A204.1 (cell line): Measurements from ENCODE around the gene MYLK3.

Experiments used
- FAIRE-seq: peaks from 2 replicates; lab custom pipeline; 2012; peaks lifted over from hg19 to GRCh38; lab: Jason Lieb, UNC

Gene MYLK3

DNA sequence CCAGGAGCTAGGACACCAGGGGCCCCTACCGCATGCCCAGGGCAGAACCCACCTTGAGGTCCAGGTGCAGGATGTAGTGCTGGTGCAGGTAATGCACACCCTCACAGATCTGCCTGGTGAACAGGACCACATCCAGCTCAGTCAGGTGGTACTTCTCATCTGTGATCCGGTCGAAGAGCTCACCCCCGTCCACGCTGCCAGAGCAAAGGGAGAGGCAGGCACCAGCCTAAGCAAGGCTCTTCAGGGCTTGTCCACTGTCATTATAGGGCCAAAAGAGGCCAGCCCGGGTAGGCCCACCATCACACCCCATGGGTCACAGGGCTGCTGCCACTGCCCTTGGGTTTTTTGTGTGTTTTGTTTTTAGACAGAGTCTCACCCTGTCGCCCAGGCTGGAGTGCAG lies 21.0 kb downstream of the MYLK3 start:
- FAIRE-seq: no peak

- FAIRE-seq: no peak
Measured at GRCh38 chr16:46721885-46722284, 26.3 kb downstream of the MYLK3 start.

GRCh38 chr16:46720619-46721018 lies 27.5 kb downstream of the MYLK3 start:
- FAIRE-seq: no peak

DNA sequence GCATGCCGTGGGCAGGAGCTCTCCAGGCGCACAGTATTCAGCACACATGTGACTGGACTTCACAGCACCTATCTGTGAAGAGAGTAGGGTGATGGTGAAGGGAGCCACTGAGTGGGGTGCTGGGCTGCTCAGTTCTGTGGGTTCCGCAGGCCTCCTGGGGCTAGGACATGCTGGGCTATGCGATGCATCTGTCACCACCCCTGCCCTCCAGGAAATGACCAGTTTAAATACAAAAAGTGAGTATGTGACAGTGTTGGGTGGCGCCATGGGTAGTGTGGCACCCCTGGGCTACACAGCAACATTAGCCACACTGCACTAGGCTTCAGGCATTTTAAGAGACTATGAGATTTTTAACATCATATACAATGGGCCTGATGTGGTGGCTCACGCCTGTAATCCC lies 28.6 kb downstream of the MYLK3 start:
- FAIRE-seq: no peak

DNA sequence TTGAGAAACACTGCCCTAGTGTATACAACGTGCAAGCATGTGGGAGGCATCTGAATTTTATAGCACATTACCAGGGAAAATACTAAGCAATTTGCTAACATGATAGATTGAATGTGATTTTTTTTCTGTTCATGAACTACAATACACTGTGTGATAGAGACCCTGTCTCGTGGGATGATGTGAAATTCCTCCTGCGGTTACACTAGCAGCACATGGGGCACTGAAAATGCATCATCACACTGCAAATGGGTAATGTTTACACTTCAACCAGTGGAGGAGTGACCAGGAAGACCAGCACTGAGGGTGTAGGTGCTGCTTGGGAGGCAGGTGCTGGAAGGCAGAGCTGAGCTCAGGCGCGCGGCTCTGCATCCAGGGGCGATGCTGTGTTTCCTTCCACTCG lies 29.9 kb downstream of the MYLK3 start:
- no peak for FAIRE-seq

DNA sequence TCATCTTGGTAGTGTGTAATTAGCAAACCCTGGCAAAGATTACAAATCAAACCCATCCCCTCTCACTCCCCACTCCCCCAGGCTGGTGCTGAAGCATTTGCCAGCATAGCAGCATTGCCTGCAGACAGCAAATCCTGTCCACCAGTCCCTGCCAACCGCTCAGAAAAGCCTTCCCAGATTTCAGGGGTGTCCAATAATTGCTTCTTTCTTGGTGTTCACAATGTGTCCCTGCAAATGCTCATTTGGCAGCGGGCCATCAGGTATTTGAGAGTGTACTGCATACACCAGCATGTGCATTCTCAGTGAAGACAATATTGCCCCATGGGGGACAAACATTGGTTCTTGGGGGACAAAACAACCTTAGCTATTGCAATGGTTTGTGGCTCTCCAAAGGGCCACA lies 30.5 kb downstream of the MYLK3 start:
- no peak for FAIRE-seq

GRCh38 chr16:46715769-46716305 lies 32.3 kb downstream of the MYLK3 start:
- FAIRE-seq: no peak

DNA sequence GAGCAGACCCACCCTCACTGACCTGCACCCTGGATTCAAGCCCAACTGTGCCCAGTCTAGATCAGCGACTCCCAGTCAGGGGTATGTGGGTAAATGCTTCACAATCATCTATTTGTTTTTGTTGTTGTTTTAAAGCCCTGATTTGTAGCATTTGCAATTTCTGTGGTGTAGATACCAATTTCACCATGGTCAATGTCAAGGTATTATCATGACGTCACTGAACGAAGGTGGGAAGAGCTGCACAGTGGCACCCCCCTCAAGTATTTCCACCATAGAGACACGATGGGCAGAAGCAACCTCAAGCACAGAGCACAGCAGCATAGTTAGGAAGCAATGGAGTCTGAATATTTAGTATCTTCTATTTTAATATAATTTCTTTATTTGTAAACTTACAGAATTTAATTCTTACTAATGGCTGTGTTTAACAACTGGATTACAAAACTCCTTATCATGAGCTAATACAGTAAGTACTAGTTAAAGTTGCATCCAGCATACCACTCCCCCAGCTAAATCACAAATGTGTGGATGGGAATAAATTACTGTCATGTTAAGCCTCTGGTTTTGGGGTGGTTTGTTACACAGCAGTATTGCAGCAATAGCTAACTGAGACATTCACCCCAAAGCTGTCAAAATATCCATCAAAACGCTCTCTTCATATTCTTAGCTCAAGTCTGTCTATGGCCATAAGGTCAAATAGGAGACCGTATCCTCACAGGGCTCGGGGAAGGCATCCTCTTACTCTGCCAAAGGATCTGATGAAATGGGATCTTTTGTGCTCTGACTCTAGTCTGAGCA lies 33.1 kb downstream of the MYLK3 start:
- FAIRE-seq: no peak

DNA sequence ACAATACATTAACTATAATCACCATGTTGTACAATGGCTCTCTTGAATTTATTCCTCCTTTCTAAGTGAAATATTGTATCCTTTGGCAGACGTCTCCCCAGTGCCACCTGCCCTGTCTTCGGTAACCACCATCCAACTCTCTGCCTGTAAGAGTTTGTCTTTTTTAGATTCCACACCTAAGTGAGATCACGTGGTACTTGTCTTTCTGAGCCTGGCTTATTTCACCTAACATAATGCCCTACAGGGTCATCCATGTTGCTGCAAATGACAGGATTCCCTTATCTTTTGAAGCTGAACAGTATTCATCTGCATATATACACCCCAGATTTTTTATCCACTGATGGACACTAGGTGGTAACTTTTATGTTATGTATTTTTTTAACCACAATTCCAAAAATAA lies 34.5 kb downstream of the MYLK3 start:
- FAIRE-seq: no peak

DNA sequence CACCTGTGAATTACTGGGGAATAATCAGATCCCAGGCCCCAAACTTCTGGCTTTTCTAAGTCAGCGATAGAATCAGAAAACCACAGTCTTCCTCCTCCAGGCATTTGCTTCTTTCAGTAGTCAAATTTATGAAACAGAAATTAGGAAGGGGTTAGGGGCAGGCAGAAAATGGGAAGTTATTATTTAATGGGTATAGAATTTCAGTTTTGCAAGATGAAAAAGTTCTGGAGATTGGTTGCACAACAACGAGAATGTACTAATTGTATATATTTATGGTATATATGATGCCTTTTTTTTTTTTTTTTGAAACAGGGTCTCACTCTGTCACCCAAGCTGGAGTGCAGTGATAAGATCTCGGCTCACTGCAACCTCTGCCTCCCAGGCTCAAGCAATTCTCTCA lies 35.2 kb downstream of the MYLK3 start:
- FAIRE-seq: no peak

- no peak for FAIRE-seq
Measured at GRCh38 chr16:46711106-46712058, 36.8 kb downstream of the MYLK3 start.

- no peak for FAIRE-seq
Measured at GRCh38 chr16:46709469-46710005, 38.6 kb downstream of the MYLK3 start.

GRCh38 chr16:46706642-46707041 lies 41.5 kb downstream of the MYLK3 start:
- no peak for FAIRE-seq

DNA sequence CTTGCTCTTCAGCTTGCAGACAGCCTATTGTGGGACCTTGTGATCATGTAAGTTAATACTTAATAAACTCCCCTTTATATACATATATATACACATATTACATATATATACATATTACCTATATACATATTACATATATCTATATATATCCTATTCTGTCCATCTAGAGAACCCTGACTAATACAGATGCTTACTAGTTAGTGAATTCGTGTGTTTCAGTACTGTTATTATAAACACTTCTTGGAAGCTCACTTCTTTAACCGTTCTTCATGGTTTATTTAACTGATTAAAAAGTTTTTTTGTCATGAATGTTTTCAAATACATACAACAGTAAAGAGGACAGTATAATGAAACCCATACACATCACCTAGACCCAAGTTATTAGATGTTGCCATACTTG lies 46.1 kb downstream of the MYLK3 start:
- FAIRE-seq: no peak

DNA sequence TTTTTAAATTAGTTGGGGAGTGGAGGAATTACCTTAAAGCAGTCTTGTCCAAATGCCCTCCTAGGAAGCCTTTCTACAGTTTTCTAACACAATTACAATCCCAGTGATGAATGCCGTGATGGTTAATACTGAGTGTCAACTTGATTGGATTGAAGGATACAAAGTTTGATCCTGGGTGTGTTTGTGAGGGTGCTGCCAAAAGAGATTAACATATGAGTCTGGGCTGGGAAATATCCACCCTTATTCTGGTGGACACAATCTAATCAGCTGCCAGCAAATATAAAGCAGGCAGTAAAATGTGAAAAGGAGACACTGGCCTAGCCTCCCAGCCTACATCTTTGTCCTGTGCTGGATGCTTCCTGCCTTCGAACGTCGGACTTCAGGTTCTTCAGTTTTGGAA lies 46.5 kb downstream of the MYLK3 start:
- FAIRE-seq: no peak

DNA sequence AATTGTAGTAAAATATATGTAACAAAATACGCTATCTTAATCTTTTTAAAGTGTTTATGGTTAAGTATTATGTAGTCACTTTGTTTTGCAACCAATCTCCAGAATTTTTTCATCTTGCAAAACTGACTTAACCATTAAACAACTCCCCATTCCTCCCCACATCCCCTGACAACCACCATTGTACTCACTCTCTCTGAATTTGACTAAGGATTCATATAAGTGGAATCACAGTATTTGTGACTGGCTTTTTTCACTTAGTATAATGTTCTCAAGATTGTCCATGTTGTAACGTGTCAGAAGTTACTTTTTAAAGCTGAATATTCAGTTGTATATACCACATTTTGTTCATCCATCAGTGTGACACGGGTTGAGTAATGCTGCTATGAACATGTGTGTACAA lies 48.1 kb downstream of the MYLK3 start:
- FAIRE-seq: no peak

GRCh38 chr16:46696957-46697356 lies 51.2 kb downstream of the MYLK3 start:
- FAIRE-seq: no peak

- no peak for FAIRE-seq
Measured at GRCh38 chr16:46695937-46696336, 52.2 kb downstream of the MYLK3 start.

DNA sequence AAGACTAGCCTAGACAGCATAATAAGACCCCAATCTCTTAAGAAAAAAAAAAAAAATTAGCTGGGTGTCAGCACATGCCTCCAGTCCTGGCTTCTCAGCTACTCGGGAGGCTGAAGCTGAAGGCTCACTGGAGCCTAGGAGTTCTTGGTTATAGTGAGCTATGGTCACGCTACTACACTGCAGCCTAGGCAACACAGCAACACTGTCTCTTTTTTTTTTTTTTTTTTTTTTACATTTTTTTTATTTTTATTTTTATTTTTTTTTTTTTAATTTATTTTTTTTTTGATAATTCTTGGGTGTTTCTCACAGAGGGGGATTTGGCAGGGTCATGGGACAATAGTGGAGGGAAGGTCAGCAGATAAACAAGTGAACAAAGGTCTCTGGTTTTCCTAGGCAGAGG lies 54.5 kb downstream of the MYLK3 start:
- FAIRE-seq: no peak

GRCh38 chr16:46691726-46692125 lies 56.4 kb downstream of the MYLK3 start:
- FAIRE-seq: no peak

- FAIRE-seq: no peak
Measured at GRCh38 chr16:46690281-46691178, 57.6 kb downstream of the MYLK3 start.
